ENCODE measurements around the gene RABL2B. TPM values are rescaled to one million over a fixed set of nuclear protein-coding genes. Genes with fewer than 3 reads are reported as not detected.

RABL2B gene
- total RNA-seq, 6 experiments from 2014 or later, result 3.0 to 14.2 (median 9.5) TPM

GRCh38 chr22:50730013-50730891 lies 53.2 kb downstream of the RABL2B start:
- TF ChIP-seq CTCF (IDR thresholded peaks at IDR 0.05) (no peak), POLR2A (IDR thresholded peaks at IDR 0.05) (no peak)
- ATAC-seq (no peak), DNase-seq (peak in 2 of 3 donors; percentile 49 to 56)
- H3K9me3 ChIP-seq, result no peaks in the 10 kb centered on the region
- H3K27me3 ChIP-seq, result no peaks in the 10 kb centered on the region
- peaks cover 0 to 9% (median 0%) of the 10 kb centered on the region in 4 donors for H3K36me3 ChIP-seq
- H3K4me1 ChIP-seq, result no peaks in the 10 kb centered on the region
- WGBS (ENCODE audit: insufficient coverage, low coverage, low lambda C conversion rate, missing lambda C conversion rate), result 81% methylated on average over 40 of the region's 54 CpGs
- intact Hi-C loops (cut with DNase I), result no loop called here
- no peak overlapping the region for H3K27ac ChIP-seq
- H3K4me3 ChIP-seq, result no peak overlapping the region

GRCh38 chr22:50729391-50730012 lies 53.9 kb downstream of the RABL2B start:
- DNase-seq (peak in 2 of 3 donors; percentile 42 to 50), ATAC-seq (no peak)
- Histone ChIP-seq H3K4me3 (no peak overlapping the region), H3K27me3 (no peaks in the 10 kb centered on the region), H3K9me3 (no peaks in the 10 kb centered on the region), H3K4me1 (no peaks in the 10 kb centered on the region), H3K36me3 (peaks cover 0 to 14% (median 0%) of the 10 kb centered on the region in 4 donors), H3K27ac (no peak overlapping the region)
- WGBS (ENCODE audit: insufficient coverage, low coverage, low lambda C conversion rate, missing lambda C conversion rate), result 76% methylated on average over 8 of the region's 21 CpGs
- no peak for TF ChIP-seq POLR2A (IDR thresholded peaks at IDR 0.05)
- no peak for TF ChIP-seq CTCF (IDR thresholded peaks at IDR 0.05)
- intact Hi-C loops (cut with DNase I), result no loop called here

GRCh38 chr22:50728523-50728931 lies 54.9 kb downstream of the RABL2B start:
- Histone ChIP-seq H3K4me1 (no peaks in the 10 kb centered on the region), H3K27me3 (no peaks in the 10 kb centered on the region), H3K36me3 (peaks cover 0 to 20% (median 0%) of the 10 kb centered on the region in 4 donors), H3K9me3 (no peaks in the 10 kb centered on the region), H3K27ac (no peak overlapping the region), H3K4me3 (no peak overlapping the region)
- ATAC-seq, result no peak
- intact Hi-C loops (cut with DNase I), result no loop called here
- peak in 2 of 3 donors; percentile 44 to 47 for DNase-seq
- TF ChIP-seq CTCF (IDR thresholded peaks at IDR 0.05), result no peak
- TF ChIP-seq POLR2A (IDR thresholded peaks at IDR 0.05), result no peak
- WGBS (ENCODE audit: insufficient coverage, low coverage, low lambda C conversion rate, missing lambda C conversion rate), result no CpG with 5 or more reads among the region's 2 CpGs

GRCh38 chr22:50727678-50728522 lies 55.5 kb downstream of the RABL2B start:
- Histone ChIP-seq H3K36me3 (peaks cover 0 to 20% (median 0%) of the 10 kb centered on the region in 4 donors), H3K27ac (no peak overlapping the region), H3K27me3 (no peaks in the 10 kb centered on the region), H3K4me3 (no peak overlapping the region), H3K4me1 (no peaks in the 10 kb centered on the region), H3K9me3 (no peaks in the 10 kb centered on the region)
- TF ChIP-seq CTCF (IDR thresholded peaks at IDR 0.05) (no peak), POLR2A (IDR thresholded peaks at IDR 0.05) (no peak)
- DNase-seq (peak in 2 of 3 donors; percentile 35 to 40), ATAC-seq (no peak)
- intact Hi-C loops (cut with DNase I), result no loop called here
- 77% methylated on average over 7 of the region's 23 CpGs for WGBS (ENCODE audit: insufficient coverage, low coverage, low lambda C conversion rate, missing lambda C conversion rate)

Data from right lobe of liver (tissue), 6 donors.